Endothelial cell of umbilical vein (primary cell): ENCODE measurements around the gene IAPP. TPM values are rescaled to one million over a fixed set of nuclear protein-coding genes. Genes with fewer than 3 reads are reported as not detected.

Experiments used
- BruUV-seq: library from RNA; stranded (reverse); fragments of 400-500 nt; replicated peaks from 2 replicates; lab custom pipeline; 2021; lab: Mats Ljungman, UMichigan
- CTCF ChIA-PET: fragments of 300-600, 350-600 bp; sonication (Branson Sonifier 250); formaldehyde crosslinking; loops from one replicate; lab custom pipeline; 2021; ENCODE audit warnings: antibody characterized with exemption, inconsistent platforms; lab: Charles Lee
- POLR2A ChIA-PET: fragments of 300-600, 350-600 bp; sonication (Branson Sonifier 250); formaldehyde crosslinking; loops from one replicate; lab custom pipeline; 2021; ENCODE audit warnings: antibody characterized with exemption, inconsistent platforms; lab: Charles Lee
- DNase-seq: peaks from one replicate; pipeline ENCODE4 v3.0.0-alpha.2; 2011; ENCODE audit warnings: low read depth, low spot score
- FAIRE-seq: peaks from 2 replicates; lab custom pipeline; 2011; peaks lifted over from hg19 to GRCh38; lab: Jason Lieb, UNC
- H2AFZ ChIP-seq: 2 replicates; pipeline ENCODE4 v1.6.0; 2012; ENCODE audit warnings: low read depth, low read length, control low read depth, inconsistent platforms
- H3K27ac ChIP-seq: 2 replicates; pipeline ENCODE4 v1.5.1; 2011; ENCODE audit warnings: low read depth, mild to moderate bottlenecking, control low read depth, low read length, moderate library complexity; ENCODE audit not compliant: insufficient read depth
- H3K27me3 ChIP-seq, 2 experiments: 2 replicates each; pipeline versions ENCODE4 v1.6.0 to v1.6.1; 2011; ENCODE audit warnings: low read length in 2 of 2, mixed read lengths in 1 of 2; ENCODE audit not compliant: control insufficient read depth in 2 of 2, insufficient read depth in 2 of 2
- H3K36me3 ChIP-seq, 2 experiments: 2 replicates in 1 of 2; 3 replicates in 1 of 2; pipeline ENCODE4 v1.5.1; 2011; ENCODE audit warnings: low read length in 2 of 2, mild to moderate bottlenecking in 1 of 2, moderate library complexity in 1 of 2; ENCODE audit not compliant: control insufficient read depth in 2 of 2, insufficient read depth in 2 of 2; ENCODE audit errors: extremely low read depth in 1 of 2
- H3K4me1 ChIP-seq: 3 replicates; pipeline ENCODE4 v1.5.1; 2011; ENCODE audit warnings: mild to moderate bottlenecking, low read length; ENCODE audit not compliant: control insufficient read depth, insufficient read depth; ENCODE audit errors: extremely low read depth
- H3K4me2 ChIP-seq: 2 replicates; pipeline ENCODE4 v1.6.1; 2011; ENCODE audit warnings: low read length, control low read depth, mixed read lengths; ENCODE audit not compliant: insufficient read depth
- H3K4me3 ChIP-seq, 3 experiments: fragments of 200-600 bp in 1 of 3; sonication (generic), shearing (Covaris generic) in 1 of 3; replicated peaks in 1 of 3; 2 replicates each; pipeline ENCODE4 v1.5.1; 2011 to 2016; ENCODE audit warnings: control low read depth in 3 of 3, low read length in 3 of 3, mild to moderate bottlenecking in 2 of 3, inconsistent platforms in 1 of 3, low read depth in 1 of 3, moderate library complexity in 1 of 3; ENCODE audit not compliant: insufficient read depth in 1 of 3
- H3K79me2 ChIP-seq: 2 replicates; pipeline ENCODE4 v1.6.0; 2012; ENCODE audit warnings: low read length, inconsistent platforms; ENCODE audit not compliant: control insufficient read depth, insufficient read depth
- H3K9ac ChIP-seq: replicated peaks from 2 replicates; pipeline ENCODE3; 2011; ENCODE audit warnings: low read length, control low read depth; ENCODE audit not compliant: insufficient read depth; ENCODE audit errors: extremely low read depth
- H3K9me1 ChIP-seq: replicated peaks from 3 replicates; pipeline ENCODE4 v1.6.0; 2011; ENCODE audit warnings: mild to moderate bottlenecking, low read length; ENCODE audit not compliant: control insufficient read depth, insufficient read depth; ENCODE audit errors: extremely low read depth
- H3K9me3 ChIP-seq: replicated peaks from 2 replicates; pipeline ENCODE4 v1.5.1; 2012; ENCODE audit warnings: low read length, inconsistent platforms; ENCODE audit not compliant: control insufficient read depth, insufficient read depth
- H4K20me1 ChIP-seq: replicated peaks from 2 replicates; pipeline ENCODE3; 2011; ENCODE audit warnings: mild to moderate bottlenecking, low read length; ENCODE audit not compliant: control insufficient read depth, insufficient read depth; ENCODE audit errors: extremely low read depth
- CTCF ChIP-seq, 2 donors: IDR thresholded peaks; 1 replicate in 1 of 2; 2 replicates in 1 of 2; pipeline ENCODE4 v1.5.1; 2011; ENCODE audit warnings: low read length in 2 of 2, mild to moderate bottlenecking in 2 of 2, moderate library complexity in 2 of 2, control low read depth in 1 of 2, inconsistent platforms in 1 of 2, low read depth in 1 of 2; ENCODE audit not compliant: insufficient read depth in 1 of 2; ENCODE audit errors: extremely low read depth in 1 of 2
- EZH2 ChIP-seq: IDR thresholded peaks from 2 replicates; pipeline ENCODE4 v1.6.1; 2012; ENCODE audit warnings: borderline replicate concordance, low read depth, mild to moderate bottlenecking, moderate library complexity, low read length, inconsistent platforms; ENCODE audit not compliant: severe bottlenecking
- FOS ChIP-seq: IDR thresholded peaks from 2 replicates; pipeline ENCODE4 v1.6.1; 2011; ENCODE audit warnings: mild to moderate bottlenecking, low read length, moderate library complexity, borderline replicate concordance; ENCODE audit not compliant: insufficient read depth
- GATA2 ChIP-seq: IDR thresholded peaks from 2 replicates; pipeline ENCODE4 v1.7.0; 2011; ENCODE audit warnings: low read depth, mild to moderate bottlenecking, moderate library complexity, mixed read lengths, low read length; ENCODE audit not compliant: insufficient read length, insufficient read depth
- JUN ChIP-seq: IDR thresholded peaks from 2 replicates; pipeline ENCODE4 v1.6.1; 2011; ENCODE audit warnings: borderline replicate concordance, low read depth; ENCODE audit not compliant: insufficient read length, insufficient read depth
- MAX ChIP-seq: IDR thresholded peaks from 2 replicates; pipeline ENCODE4 v1.6.1; 2011; ENCODE audit not compliant: insufficient read depth, insufficient read length
- MYC ChIP-seq: IDR thresholded peaks from one replicate; pipeline ENCODE4 v1.6.1; 2011; ENCODE audit warnings: mild to moderate bottlenecking, low read depth, low read length
- POLR2A ChIP-seq: IDR thresholded peaks from 2 replicates; pipeline ENCODE4 v1.6.1; 2012; ENCODE audit warnings: low read depth, mild to moderate bottlenecking, control low read depth, low read length
- dilution Hi-C: fragments of 300-500 bp; cut with MboI; formaldehyde crosslinking; loops from one replicate; pipeline ENCODE4 v1.15.0; 2019; ENCODE audit warnings: low sequenced_read_pairs; ENCODE audit not compliant: extremely low pct_ligation_motif_present
- intact Hi-C: fragments of 100-400 bp; cut with micrococcal nuclease; formaldehyde crosslinking; loops from one replicate; pipeline ENCODE4 v1.10.0; 2022
- polyA plus RNA-seq, 4 experiments: library from polyadenylated mRNA; depleted of rRNA in 3 of 4; stranded (reverse) in 3 of 4; unstranded in 1 of 4; fragments of >200 nt; gene quantifications; 2 replicates each; pipeline versions ENCODE4 v1.2.1 to v1.2.3, GENCODE V29; 2011 to 2012; ENCODE audit warnings: missing spikeins in 1 of 4
- total RNA-seq: library from RNA; stranded (reverse); gene quantifications from 2 replicates; pipeline ENCODE4 v1.2.3, GENCODE V29; 2021

The IAPP gene
- total and polyA plus RNA-seq, 2 donors (not counting 3 experiments of a cell fraction or from before 2014, with no cell fraction given): not detected

- H3K9me3 ChIP-seq: no peaks in the 10 kb centered on the region
- no peak overlapping the region for H3K4me3 ChIP-seq
- no peak overlapping the region for H3K9ac ChIP-seq
- TF ChIP-seq MAX: no peak
- no peak for TF ChIP-seq POLR2A
- TF ChIP-seq JUN: no peak
- no peak for TF ChIP-seq FOS
- no peak for TF ChIP-seq EZH2
- TF ChIP-seq MYC: no peak
- TF ChIP-seq CTCF (IDR thresholded peaks at IDR 0.05; ENCODE audit: extremely low read depth in 1 of 2, insufficient read depth in 1 of 2, low read depth in 1 of 2, low read length in 2 of 2): no peak
- peak; percentile 18 for TF ChIP-seq GATA2
- peaks cover 9% of the 10 kb centered on the region for H3K4me1 ChIP-seq
- ChIA-PET POLR2A (no interaction called here), CTCF (interaction anchor here (1.2 to 1.4 kb wide), 3 partner anchors 12 to 73 kb away, joined by 3 to 5 read pairs (median 4); no protein-coding TSS in a partner anchor)
- DNase-seq (peak; percentile 39), FAIRE-seq (no peak)
- no peaks in the 10 kb centered on the region for H4K20me1 ChIP-seq
- no peaks in the 10 kb centered on the region for H3K36me3 ChIP-seq
- H3K9me1 ChIP-seq: no peaks in the 10 kb centered on the region
- intact Hi-C loops (no loop called here), dilution Hi-C loops (no loop called here)
- peak overlapping the region; percentile 59 for H2AFZ ChIP-seq
- no peak overlapping the region for H3K27ac ChIP-seq
- H3K4me2 ChIP-seq: peak overlapping the region; percentile 47
- H3K79me2 ChIP-seq: no peaks in the 10 kb centered on the region
- no peaks in the 10 kb centered on the region for H3K27me3 ChIP-seq
- no TSS peak for BruUV-seq
Measured at GRCh38 chr12:21369141-21369980, 3.3 kb upstream of the IAPP start.
